Neuronal stem cell (in vitro differentiated cells): Measurements from ENCODE around the gene DNMT3B.

ENCODE experiments used
- DNase-seq: peaks from one replicate; pipeline ENCODE4 v3.0.0-alpha.2; 2013; ENCODE audit warnings: low spot score
- H2AFZ ChIP-seq: one replicate; pipeline ENCODE4 v1.6.1; 2013; ENCODE audit warnings: mild to moderate bottlenecking, low read length, inconsistent platforms
- H2AK5ac ChIP-seq: 2 replicates; pipeline ENCODE4 v1.6.1; 2013; ENCODE audit warnings: low read depth, mild to moderate bottlenecking, inconsistent platforms, low read length, moderate library complexity, mixed read lengths
- H2BK120ac ChIP-seq: 2 replicates; pipeline ENCODE4 v1.6.1; 2013; ENCODE audit warnings: low read depth, mild to moderate bottlenecking, inconsistent platforms, low read length, moderate library complexity, mixed read lengths
- H2BK12ac ChIP-seq: one replicate; pipeline ENCODE4 v1.6.1; 2013; ENCODE audit warnings: low read length, inconsistent platforms
- H2BK15ac ChIP-seq: 2 replicates; pipeline ENCODE4 v1.6.1; 2013; ENCODE audit warnings: mild to moderate bottlenecking, low read length, inconsistent platforms, mixed read lengths
- H2BK5ac ChIP-seq: one replicate; pipeline ENCODE4 v1.6.1; 2013; ENCODE audit warnings: inconsistent platforms, mild to moderate bottlenecking, low read length, moderate library complexity
- H3K14ac ChIP-seq: one replicate; pipeline ENCODE4 v1.6.1; 2013; ENCODE audit warnings: low read length, inconsistent platforms
- H3K18ac ChIP-seq: 2 replicates; pipeline ENCODE4 v1.6.1; 2013; ENCODE audit warnings: low read length, inconsistent platforms
- H3K23ac ChIP-seq: 2 replicates; pipeline ENCODE4 v1.6.1; 2013; ENCODE audit warnings: low read depth, mild to moderate bottlenecking, mixed read lengths, low read length, inconsistent platforms; ENCODE audit not compliant: poor library complexity
- H3K27ac ChIP-seq: replicated peaks from 3 replicates; pipeline ENCODE4 v1.5.1; 2013; ENCODE audit warnings: low read length, inconsistent platforms
- H3K27me3 ChIP-seq, 3 experiments: 2 replicates each; pipeline ENCODE4 v1.6.1; 2013; ENCODE audit warnings: low read length in 3 of 3, mild to moderate bottlenecking in 2 of 3, inconsistent platforms in 1 of 3, low read depth in 1 of 3, mixed read lengths in 1 of 3, moderate library complexity in 1 of 3; ENCODE audit not compliant: control insufficient read depth in 3 of 3, insufficient read depth in 3 of 3
- H3K36me3 ChIP-seq, 2 donors: replicated peaks in 1 of 2; 2 replicates each; pipeline ENCODE4 v1.6.1; 2013; ENCODE audit warnings: low read length in 2 of 2; ENCODE audit not compliant: control insufficient read depth in 2 of 2, insufficient read depth in 2 of 2
- H3K4ac ChIP-seq: 2 replicates; pipeline ENCODE4 v1.6.1; 2013; ENCODE audit warnings: inconsistent platforms, mild to moderate bottlenecking, low read length, moderate library complexity
- H3K4me1 ChIP-seq, 2 donors: 1 replicate in 1 of 2; 2 replicates in 1 of 2; pipeline ENCODE4 v1.6.1; 2013; ENCODE audit warnings: low read length in 2 of 2, low read depth in 1 of 2; ENCODE audit not compliant: control insufficient read depth in 2 of 2, insufficient read depth in 1 of 2
- H3K4me2 ChIP-seq: one replicate; pipeline ENCODE4 v1.6.1; 2013; ENCODE audit warnings: mild to moderate bottlenecking, low read length, inconsistent platforms; ENCODE audit not compliant: insufficient read depth, poor library complexity, severe bottlenecking
- H3K4me3 ChIP-seq, 2 donors: 2 replicates each; pipeline ENCODE4 v1.5.1; 2013; ENCODE audit warnings: low read length in 2 of 2, mild to moderate bottlenecking in 2 of 2, inconsistent platforms in 1 of 2, moderate library complexity in 1 of 2
- H3K79me1 ChIP-seq: one replicate; pipeline ENCODE4 v1.6.1; 2013; ENCODE audit warnings: low read depth, mild to moderate bottlenecking, inconsistent platforms, low read length, moderate library complexity
- H3K9ac ChIP-seq: one replicate; pipeline ENCODE4 v1.6.1; 2013; ENCODE audit warnings: mild to moderate bottlenecking, low read depth, low read length, inconsistent platforms; ENCODE audit not compliant: poor library complexity
- H3K9me3 ChIP-seq, 2 donors: replicated peaks in 1 of 2; 2 replicates each; pipeline versions ENCODE3 to v1.6.1; 2013; ENCODE audit warnings: low read length in 2 of 2, mild to moderate bottlenecking in 2 of 2, inconsistent platforms in 1 of 2, low read depth in 1 of 2, mixed read lengths in 1 of 2, moderate library complexity in 1 of 2; ENCODE audit not compliant: control insufficient read depth in 2 of 2, insufficient read depth in 1 of 2
- H4K8ac ChIP-seq: one replicate; pipeline ENCODE4 v1.6.1; 2013; ENCODE audit warnings: low read depth, mild to moderate bottlenecking, inconsistent platforms, low read length, moderate library complexity
- H4K91ac ChIP-seq: one replicate; pipeline ENCODE4 v1.6.1; 2013; ENCODE audit warnings: low read length, low read depth, mild to moderate bottlenecking, inconsistent platforms; ENCODE audit not compliant: poor library complexity
- WGBS, 2 donors: extraction: QIAGEN DNeasy Blood & Tissue Kit; methylation state at CpG; one replicate each; pipeline ENCODE4 v1.1.7; 2013; ENCODE audit warnings: missing lambda C conversion rate in 2 of 2, mixed read lengths in 1 of 2; ENCODE audit not compliant: insufficient read length in 2 of 2, insufficient replicate concordance in 1 of 2; ENCODE audit errors: extremely low coverage in 2 of 2; 5-methylcytosine and 5-hydroxymethylcytosine counted together

Gene DNMT3B

GRCh38 chr20:32805721-32806120, 43.5 kb downstream of the DNMT3B start:
- H3K14ac ChIP-seq = no peak overlapping the region
- no CpG with 5 or more reads among the region's 8 CpGs for WGBS, 2 donors
- no peak overlapping the region for H2BK15ac ChIP-seq
- H3K23ac ChIP-seq = no peak overlapping the region
- no peak overlapping the region for H3K4ac ChIP-seq
- no peak overlapping the region for H3K18ac ChIP-seq
- H3K9me3 ChIP-seq = no peaks in the 10 kb centered on the region
- no peak overlapping the region for H3K9ac ChIP-seq
- H3K4me1 ChIP-seq = peaks cover 6 to 14% of the 10 kb centered on the region in 2 donors
- H3K4me3 ChIP-seq = no peak overlapping the region
- H2BK120ac ChIP-seq = no peak overlapping the region
- H2BK12ac ChIP-seq = no peak overlapping the region
- no peak overlapping the region for H4K91ac ChIP-seq
- no peaks in the 10 kb centered on the region for H3K27me3 ChIP-seq
- no peak overlapping the region for H3K4me2 ChIP-seq
- H2AFZ ChIP-seq = no peak overlapping the region
- H3K36me3 ChIP-seq = peaks cover 56 to 99% of the 10 kb centered on the region in 2 donors
- no peak overlapping the region for H3K27ac ChIP-seq
- peaks cover 2% of the 10 kb centered on the region for H3K79me1 ChIP-seq
- no peak overlapping the region for H4K8ac ChIP-seq
- DNase-seq = no peak
- H2AK5ac ChIP-seq = no peak overlapping the region
- H2BK5ac ChIP-seq = no peak overlapping the region

- H3K36me3 ChIP-seq = peaks cover 50 to 96% of the 10 kb centered on the region in 2 donors
- H3K18ac ChIP-seq = no peak overlapping the region
- WGBS, 2 donors = no CpG with 5 or more reads among the region's 5 CpGs
- no peaks in the 10 kb centered on the region for H3K9me3 ChIP-seq
- no peak overlapping the region for H2AK5ac ChIP-seq
- H3K4me2 ChIP-seq = no peak overlapping the region
- no peak overlapping the region for H2BK120ac ChIP-seq
- peaks cover 2% of the 10 kb centered on the region for H3K79me1 ChIP-seq
- no peak for DNase-seq
- no peak overlapping the region for H2BK12ac ChIP-seq
- H2AFZ ChIP-seq = no peak overlapping the region
- H3K4me3 ChIP-seq = no peak overlapping the region
- no peak overlapping the region for H3K9ac ChIP-seq
- H3K27ac ChIP-seq = no peak overlapping the region
- no peak overlapping the region for H2BK15ac ChIP-seq
- H2BK5ac ChIP-seq = no peak overlapping the region
- no peak overlapping the region for H3K23ac ChIP-seq
- H4K8ac ChIP-seq = no peak overlapping the region
- peaks cover 6 to 14% of the 10 kb centered on the region in 2 donors for H3K4me1 ChIP-seq
- no peak overlapping the region for H3K14ac ChIP-seq
- no peak overlapping the region for H4K91ac ChIP-seq
- no peak overlapping the region for H3K4ac ChIP-seq
- no peaks in the 10 kb centered on the region for H3K27me3 ChIP-seq
Measured at GRCh38 chr20:32806356-32806755, 44.2 kb downstream of the DNMT3B start.

- peaks cover 2% of the 10 kb centered on the region for H3K79me1 ChIP-seq
- H3K27ac ChIP-seq = peak overlapping the region; percentile 50
- no peak overlapping the region for H2BK12ac ChIP-seq
- no CpG with 5 or more reads among the region's 9 CpGs for WGBS, 2 donors
- no peak overlapping the region for H2BK120ac ChIP-seq
- H3K18ac ChIP-seq = no peak overlapping the region
- no peak overlapping the region for H4K8ac ChIP-seq
- H2BK15ac ChIP-seq = no peak overlapping the region
- no peak overlapping the region for H3K14ac ChIP-seq
- H3K9me3 ChIP-seq = no peaks in the 10 kb centered on the region
- H2AFZ ChIP-seq = no peak overlapping the region
- H3K23ac ChIP-seq = no peak overlapping the region
- no peak overlapping the region for H3K9ac ChIP-seq
- no peak overlapping the region for H2BK5ac ChIP-seq
- H3K4me2 ChIP-seq = peak overlapping the region; percentile 36
- no peaks in the 10 kb centered on the region for H3K27me3 ChIP-seq
- H2AK5ac ChIP-seq = no peak overlapping the region
- peaks cover 6 to 14% of the 10 kb centered on the region in 2 donors for H3K4me1 ChIP-seq
- DNase-seq = peak; percentile 67
- H3K36me3 ChIP-seq = peaks cover 40 to 82% of the 10 kb centered on the region in 2 donors
- H3K4ac ChIP-seq = no peak overlapping the region
- H3K4me3 ChIP-seq = no peak overlapping the region
- no peak overlapping the region for H4K91ac ChIP-seq
Measured at GRCh38 chr20:32807706-32808105, 45.5 kb downstream of the DNMT3B start.

- Histone ChIP-seq H3K4me1 (peaks cover 6 to 14% of the 10 kb centered on the region in 2 donors), H2BK12ac (no peak overlapping the region), H3K36me3 (peaks cover 37 to 75% of the 10 kb centered on the region in 2 donors), H2BK120ac (no peak overlapping the region), H3K18ac (no peak overlapping the region), H2BK15ac (no peak overlapping the region), H2BK5ac (no peak overlapping the region), H3K9ac (no peak overlapping the region), H3K79me1 (peaks cover 2% of the 10 kb centered on the region), H3K4me3 (no peak overlapping the region), H3K27ac (no peak overlapping the region), H4K91ac (no peak overlapping the region), H3K23ac (no peak overlapping the region), H3K27me3 (no peaks in the 10 kb centered on the region), H3K4ac (no peak overlapping the region), H3K4me2 (no peak overlapping the region), H3K9me3 (no peaks in the 10 kb centered on the region), H3K14ac (no peak overlapping the region), H4K8ac (no peak overlapping the region), H2AFZ (no peak overlapping the region), H2AK5ac (no peak overlapping the region)
- no peak for DNase-seq
- no CpG with 5 or more reads among the region's 4 CpGs for WGBS, 2 donors
Measured at GRCh38 chr20:32808438-32808837, 46.3 kb downstream of the DNMT3B start.
